Neural progenitor cell (in vitro differentiated cells): ENCODE measurements around the gene HDAC7. TPM values are rescaled to one million over a fixed set of nuclear protein-coding genes. Genes with fewer than 3 reads are reported as not detected.

ENCODE experiments used
- DNase-seq: peaks from one replicate; pipeline ENCODE4 v3.0.0-alpha.2; 2016; ENCODE audit warnings: low spot score
- H2AFZ ChIP-seq: fragments of 200-600 bp; sonication (generic); replicated peaks from 2 replicates; pipeline ENCODE4 v1.6.1; 2016; ENCODE audit warnings: antibody characterized with exemption
- H3F3A ChIP-seq: fragments of 200-600 bp; sonication (generic); 2 replicates; pipeline ENCODE4 v1.6.1; 2016; ENCODE audit warnings: antibody characterized with exemption, low read depth
- H3K27ac ChIP-seq: fragments of 200-600 bp; sonication (generic); 2 replicates; pipeline ENCODE4 v1.5.1; 2016; ENCODE audit warnings: mild to moderate bottlenecking
- H3K27me3 ChIP-seq: fragments of 200-600 bp; sonication (generic); 2 replicates; pipeline ENCODE4 v1.6.1; 2016; ENCODE audit warnings: mild to moderate bottlenecking, moderate library complexity
- H3K36me3 ChIP-seq: fragments of 200-600 bp; sonication (generic); 2 replicates; pipeline ENCODE4 v1.5.1; 2016
- H3K4me1 ChIP-seq: fragments of 200-600 bp; sonication (generic); 2 replicates; pipeline ENCODE4 v1.6.1; 2016; ENCODE audit warnings: mixed run types
- H3K4me2 ChIP-seq: fragments of 200-600 bp; sonication (generic); 2 replicates; pipeline ENCODE4 v1.6.1; 2016
- H3K4me3 ChIP-seq: fragments of 200-600 bp; sonication (generic); 2 replicates; pipeline ENCODE4 v1.5.1; 2016
- H3K79me2 ChIP-seq: fragments of 200-600 bp; sonication (generic); 2 replicates; pipeline ENCODE4 v1.6.1; 2016; ENCODE audit warnings: low read depth
- H3K9ac ChIP-seq: fragments of 200-600 bp; sonication (generic); 2 replicates; pipeline ENCODE4 v1.6.1; 2016
- H3K9me3 ChIP-seq: fragments of 200-600 bp; sonication (generic); 2 replicates; pipeline ENCODE4 v1.5.1; 2016; ENCODE audit warnings: low read depth
- H4K20me1 ChIP-seq: fragments of 200-600 bp; sonication (generic); 2 replicates; pipeline ENCODE4 v1.6.1; 2016; ENCODE audit warnings: low read depth
- H3K27ac Mint-ChIP-seq: 3 replicates; pipeline ENCODE4 v1.8.0; 2021; ENCODE audit warnings: mixed read lengths
- H3K27me3 Mint-ChIP-seq: 2 replicates; pipeline ENCODE4 v1.8.0; 2022; ENCODE audit warnings: low read depth, mild to moderate bottlenecking, inconsistent platforms, moderate library complexity, mixed read lengths; ENCODE audit not compliant: insufficient read depth
- H3K36me3 Mint-ChIP-seq: 3 replicates; pipeline ENCODE4 v1.8.0; 2021; ENCODE audit warnings: mixed read lengths
- H3K4me1 Mint-ChIP-seq: 3 replicates; pipeline ENCODE4 v1.8.0; 2021; ENCODE audit warnings: mixed read lengths
- H3K4me3 Mint-ChIP-seq: 3 replicates; pipeline ENCODE4 v1.8.0; 2021; ENCODE audit warnings: mild to moderate bottlenecking, moderate library complexity, mixed read lengths
- H3K9me3 Mint-ChIP-seq: 3 replicates; pipeline ENCODE4 v1.8.0; 2020; ENCODE audit warnings: mixed read lengths
- EZH2 ChIP-seq: fragments of 200-600 bp; sonication (generic); IDR thresholded peaks from 2 replicates; pipeline ENCODE4 v1.6.1; 2017; ENCODE audit warnings: antibody characterized with exemption, mild to moderate bottlenecking, moderate library complexity
- EZH2phosphoT487 ChIP-seq: fragments of 200-600 bp; sonication (generic); IDR thresholded peaks from 2 replicates; pipeline ENCODE4 v1.6.1; 2017; ENCODE audit warnings: antibody characterized with exemption
- total RNA-seq: library from RNA; depleted of rRNA; stranded (reverse); fragments of >200 nt; gene quantifications from 2 replicates; pipeline ENCODE4 v1.2.3, GENCODE V29; 2015; ENCODE audit warnings: low replicate concordance
- TF ChIP-seq, protein P1 (sequence below): fragments of 200-600 bp; sonication (generic); IDR thresholded peaks from 2 replicates; pipeline ENCODE4 v1.5.1; 2017; ENCODE audit warnings: antibody characterized with exemption, mild to moderate bottlenecking

The HDAC7 gene
- total RNA-seq, 1 donor from 2014 or later, result 7.2 TPM

DNA sequence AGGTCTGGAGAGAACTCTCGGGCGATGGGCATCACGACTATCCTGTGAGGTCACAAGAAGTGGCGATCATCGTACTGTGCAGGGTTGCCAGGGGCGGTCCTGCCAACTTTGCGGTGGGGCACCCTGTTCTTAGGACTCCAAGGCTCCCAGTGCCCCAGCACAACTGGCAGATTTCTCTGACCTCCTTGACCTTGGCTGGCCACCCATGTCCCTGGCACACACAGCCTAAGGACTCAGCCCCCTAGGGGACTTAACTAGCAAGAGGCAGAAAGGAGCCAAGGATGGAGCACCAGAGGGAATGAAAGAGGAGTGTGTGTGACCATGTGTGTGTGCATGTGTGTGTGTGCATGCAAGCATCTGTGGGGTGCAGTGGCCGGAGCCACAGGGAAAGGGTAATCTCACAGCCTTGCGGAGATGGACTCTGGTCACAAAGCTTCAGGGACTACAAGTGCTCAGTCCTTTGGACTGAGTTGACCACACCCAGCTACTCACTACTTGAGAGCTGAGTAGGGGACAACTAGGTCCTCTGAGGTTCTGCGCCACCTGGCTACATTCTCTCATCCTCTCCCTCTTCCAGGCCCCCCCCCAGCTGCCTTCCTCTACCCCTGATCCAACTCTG, 32.9 kb downstream of the HDAC7 start:
- no peak for DNase-seq
- Mint-ChIP-seq H3K4me1 (peaks cover 7% of the 10 kb centered on the region), H3K27ac (no peak overlapping the region), H3K27me3 (peaks cover 19% of the 10 kb centered on the region), H3K4me3 (no peak overlapping the region), H3K9me3 (no peaks in the 10 kb centered on the region), H3K36me3 (peaks cover 24% of the 10 kb centered on the region)
- no peaks in the 10 kb centered on the region for H3K9me3 ChIP-seq
- H3K4me2 ChIP-seq, result no peak overlapping the region
- H3K79me2 ChIP-seq, result no peaks in the 10 kb centered on the region
- H3K4me1 ChIP-seq, result no peaks in the 10 kb centered on the region
- H4K20me1 ChIP-seq, result no peaks in the 10 kb centered on the region
- no peaks in the 10 kb centered on the region for H3K27me3 ChIP-seq
- H3F3A ChIP-seq, result no peaks in the 10 kb centered on the region
- no peak overlapping the region for H3K4me3 ChIP-seq
- H3K9ac ChIP-seq, result no peak overlapping the region
- TF ChIP-seq EZH2 (no peak), EZH2phosphoT487 (no peak)
- TF ChIP-seq, protein P1, sequence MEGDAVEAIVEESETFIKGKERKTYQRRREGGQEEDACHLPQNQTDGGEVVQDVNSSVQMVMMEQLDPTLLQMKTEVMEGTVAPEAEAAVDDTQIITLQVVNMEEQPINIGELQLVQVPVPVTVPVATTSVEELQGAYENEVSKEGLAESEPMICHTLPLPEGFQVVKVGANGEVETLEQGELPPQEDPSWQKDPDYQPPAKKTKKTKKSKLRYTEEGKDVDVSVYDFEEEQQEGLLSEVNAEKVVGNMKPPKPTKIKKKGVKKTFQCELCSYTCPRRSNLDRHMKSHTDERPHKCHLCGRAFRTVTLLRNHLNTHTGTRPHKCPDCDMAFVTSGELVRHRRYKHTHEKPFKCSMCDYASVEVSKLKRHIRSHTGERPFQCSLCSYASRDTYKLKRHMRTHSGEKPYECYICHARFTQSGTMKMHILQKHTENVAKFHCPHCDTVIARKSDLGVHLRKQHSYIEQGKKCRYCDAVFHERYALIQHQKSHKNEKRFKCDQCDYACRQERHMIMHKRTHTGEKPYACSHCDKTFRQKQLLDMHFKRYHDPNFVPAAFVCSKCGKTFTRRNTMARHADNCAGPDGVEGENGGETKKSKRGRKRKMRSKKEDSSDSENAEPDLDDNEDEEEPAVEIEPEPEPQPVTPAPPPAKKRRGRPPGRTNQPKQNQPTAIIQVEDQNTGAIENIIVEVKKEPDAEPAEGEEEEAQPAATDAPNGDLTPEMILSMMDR, result no peak
- H2AFZ ChIP-seq, result no peak overlapping the region
- H3K27ac ChIP-seq, result no peak overlapping the region
- no peaks in the 10 kb centered on the region for H3K36me3 ChIP-seq

GRCh38 chr12:47785887-47786661, 33.6 kb downstream of the HDAC7 start:
- TF ChIP-seq EZH2 (no peak), EZH2phosphoT487 (no peak)
- TF ChIP-seq, protein P1, result no peak
- no peaks in the 10 kb centered on the region for H3K79me2 ChIP-seq

GRCh38 chr12:47785036-47785886, 34.4 kb downstream of the HDAC7 start:
- H3K27ac ChIP-seq, result no peak overlapping the region
- no peak for DNase-seq
- no peak overlapping the region for H3K4me2 ChIP-seq
- Mint-ChIP-seq H3K9me3 (no peaks in the 10 kb centered on the region), H3K36me3 (peaks cover 21% of the 10 kb centered on the region), H3K4me1 (peaks cover 7% of the 10 kb centered on the region), H3K27me3 (peaks cover 22% of the 10 kb centered on the region), H3K27ac (no peak overlapping the region), H3K4me3 (no peak overlapping the region)
- H3K27me3 ChIP-seq, result no peaks in the 10 kb centered on the region
- no peaks in the 10 kb centered on the region for H3K4me1 ChIP-seq
- no peaks in the 10 kb centered on the region for H3K36me3 ChIP-seq
- H3F3A ChIP-seq, result no peaks in the 10 kb centered on the region
- no peak overlapping the region for H3K9ac ChIP-seq
- no peak overlapping the region for H2AFZ ChIP-seq
- H4K20me1 ChIP-seq, result peaks cover under 1% of the 10 kb centered on the region
- TF ChIP-seq EZH2 (no peak), EZH2phosphoT487 (no peak)
- TF ChIP-seq, protein P1, result no peak
- H3K4me3 ChIP-seq, result no peak overlapping the region
- H3K79me2 ChIP-seq, result no peaks in the 10 kb centered on the region
- no peaks in the 10 kb centered on the region for H3K9me3 ChIP-seq

More at GRCh38 chr12:47785887-47786661, 33.6 kb downstream of the HDAC7 start:
- DNase-seq, result no peak
- no peaks in the 10 kb centered on the region for H3F3A ChIP-seq
- no peak overlapping the region for H3K27ac ChIP-seq
- no peak overlapping the region for H3K27ac Mint-ChIP-seq
- H3K36me3 ChIP-seq, result no peaks in the 10 kb centered on the region
- H3K4me3 ChIP-seq, result no peak overlapping the region
- H3K27me3 ChIP-seq, result no peaks in the 10 kb centered on the region
- H3K4me1 Mint-ChIP-seq, result peaks cover 7% of the 10 kb centered on the region
- no peaks in the 10 kb centered on the region for H3K4me1 ChIP-seq
- no peaks in the 10 kb centered on the region for H3K9me3 ChIP-seq
- no peaks in the 10 kb centered on the region for H3K9me3 Mint-ChIP-seq
- peaks cover 24% of the 10 kb centered on the region for H3K36me3 Mint-ChIP-seq
- no peak overlapping the region for H3K9ac ChIP-seq
- H2AFZ ChIP-seq, result no peak overlapping the region
- peaks cover 22% of the 10 kb centered on the region for H3K27me3 Mint-ChIP-seq
- no peak overlapping the region for H3K4me2 ChIP-seq
- H3K4me3 Mint-ChIP-seq, result no peak overlapping the region
- no peaks in the 10 kb centered on the region for H4K20me1 ChIP-seq
